Panc1 (cell line): ENCODE measurements around the gene CC2D1B. TPM values are rescaled to one million over a fixed set of nuclear protein-coding genes. Genes with fewer than 3 reads are reported as not detected.

Source experiments
- ATAC-seq: fragments of 200-7000 bp; cut with Tn5 transposase; 2 replicates; pipeline ENCODE4 v1.9.1; 2020; ENCODE audit warnings: mild to moderate bottlenecking, moderate library complexity
- BruUV-seq: library from RNA; stranded (reverse); fragments of 400-500 nt; replicated peaks from 2 replicates; lab custom pipeline; 2021; lab: Mats Ljungman, UMichigan
- CTCF ChIA-PET: fragments of 300-600 bp; sonication (Branson Sonifier 250); formaldehyde crosslinking; loops from one replicate; lab custom pipeline; 2022; ENCODE audit warnings: antibody characterized with exemption; lab: Charles Lee
- POLR2A ChIA-PET: fragments of 300-600 bp; sonication (Branson Sonifier 250); formaldehyde crosslinking; loops from one replicate; lab custom pipeline; 2022; ENCODE audit warnings: antibody characterized with exemption; lab: Charles Lee
- DNase-seq: peaks from one replicate; pipeline ENCODE4 v3.0.0-alpha.2; 2010; ENCODE audit warnings: low read depth, low spot score
- H3K27ac ChIP-seq: 2 replicates; pipeline ENCODE4 v1.5.1; 2011; ENCODE audit warnings: mild to moderate bottlenecking, low read length, inconsistent platforms
- H3K27me3 ChIP-seq: fragments of 200-500 bp; sonication (Bioruptor generic); 2 replicates; pipeline ENCODE4 v1.6.0; 2014; ENCODE audit warnings: low read length, inconsistent platforms; ENCODE audit not compliant: control insufficient read depth, insufficient read depth
- H3K36me3 ChIP-seq: fragments of 200-500 bp; sonication (Bioruptor generic); 2 replicates; pipeline ENCODE4 v1.5.1; 2014; ENCODE audit warnings: inconsistent platforms, mild to moderate bottlenecking, low read length, moderate library complexity; ENCODE audit not compliant: control insufficient read depth, insufficient read depth
- H3K4me1 ChIP-seq: 2 replicates; pipeline ENCODE4 v1.5.1; 2011; ENCODE audit warnings: inconsistent platforms, mild to moderate bottlenecking, low read length, moderate library complexity; ENCODE audit not compliant: control insufficient read depth, insufficient read depth
- H3K4me3 ChIP-seq, 2 experiments: 2 replicates each; pipeline ENCODE4 v1.5.1; 2011 to 2012; ENCODE audit warnings: low read depth in 2 of 2, low read length in 2 of 2, mild to moderate bottlenecking in 2 of 2, inconsistent platforms in 1 of 2, moderate library complexity in 1 of 2
- H3K9me3 ChIP-seq: fragments of 200-500 bp; sonication (Bioruptor generic); 2 replicates; pipeline ENCODE4 v1.5.1; 2014; ENCODE audit warnings: low read depth, mild to moderate bottlenecking, inconsistent platforms, low read length, moderate library complexity; ENCODE audit not compliant: control insufficient read depth, insufficient read depth
- POLR2AphosphoS5 ChIP-seq: IDR thresholded peaks from 2 replicates; pipeline ENCODE4 v1.6.1; 2012; ENCODE audit warnings: mild to moderate bottlenecking, low read depth, low read length, moderate library complexity
- SIN3A ChIP-seq: IDR thresholded peaks from 2 replicates; pipeline ENCODE4 v1.6.1; 2012; ENCODE audit warnings: low read depth, mild to moderate bottlenecking, low read length, moderate library complexity, borderline replicate concordance; ENCODE audit not compliant: insufficient read depth
- TCF7L2 ChIP-seq: IDR thresholded peaks from 2 replicates; pipeline ENCODE4 v1.6.1; 2011; ENCODE audit warnings: mild to moderate bottlenecking, low read depth, low read length, inconsistent platforms
- in situ Hi-C: cut with HindIII; loops from 2 replicates; pipeline ENCODE4 v1.10.0; 2016; ENCODE audit warnings: low sequenced_read_pairs, low pct_unique_long_range_greater_than_20kb
- intact Hi-C: fragments of 100-400 bp; cut with micrococcal nuclease; formaldehyde crosslinking; loops from one replicate; pipeline ENCODE4 v1.10.0; 2022; ENCODE audit not compliant: unreplicated experiment
- total RNA-seq: library from RNA; stranded (reverse); gene quantifications from one replicate; pipeline ENCODE4 v1.2.1, GENCODE V29; 2021; ENCODE audit not compliant: unreplicated experiment
- TF ChIP-seq, protein P1 (sequence below): fragments of 450-650 bp; IDR thresholded peaks from 2 replicates; pipeline ENCODE4 v1.5.1; 2017; ENCODE audit warnings: mild to moderate bottlenecking
- TF ChIP-seq, protein P2 (sequence below), 2 experiments: IDR thresholded peaks; 2 replicates each; pipeline ENCODE4 v1.6.1; 2011 to 2012; ENCODE audit warnings: low read depth in 2 of 2, control low read depth in 1 of 2, low read length in 1 of 2, mild to moderate bottlenecking in 1 of 2, moderate library complexity in 1 of 2; ENCODE audit not compliant: insufficient read depth in 1 of 2

The CC2D1B gene
- total RNA-seq, 1 experiment from 2014 or later: 52.5 TPM

DNA sequence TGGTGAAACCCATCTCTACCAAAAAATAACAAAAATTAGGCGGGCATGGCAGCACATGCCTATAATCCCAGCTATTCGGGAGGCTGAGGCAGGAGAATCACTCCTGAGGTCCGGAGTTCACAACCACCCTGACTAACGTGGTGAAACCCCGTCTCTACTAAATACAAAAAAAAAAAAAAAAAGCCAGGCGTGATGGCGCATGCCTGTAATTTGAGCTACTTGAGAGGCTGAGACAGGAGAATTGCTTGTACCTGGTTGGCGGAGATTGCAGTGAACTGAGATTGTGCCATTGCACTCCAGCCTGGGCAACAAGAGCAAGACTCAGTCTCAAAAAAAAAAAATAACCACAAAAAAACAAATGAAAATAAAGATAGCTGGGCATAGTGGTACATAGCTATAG is 42.3 kb downstream of the CC2D1B start:
- Histone ChIP-seq H3K27ac (no peak overlapping the region), H3K9me3 (no peaks in the 10 kb centered on the region), H3K4me1 (no peaks in the 10 kb centered on the region), H3K36me3 (no peaks in the 10 kb centered on the region), H3K4me3 (no peak overlapping the region), H3K27me3 (no peaks in the 10 kb centered on the region)
- ChIA-PET POLR2A (interaction anchor here (0.6 kb wide), 1 partner anchor 165 kb away, joined by 7 read pairs; no protein-coding TSS in a partner anchor), CTCF (no interaction called here)
- in situ Hi-C loops: no loop called here
- DNase-seq (no peak), ATAC-seq (no peak)
- no TSS peak for BruUV-seq
- TF ChIP-seq, protein P1, sequence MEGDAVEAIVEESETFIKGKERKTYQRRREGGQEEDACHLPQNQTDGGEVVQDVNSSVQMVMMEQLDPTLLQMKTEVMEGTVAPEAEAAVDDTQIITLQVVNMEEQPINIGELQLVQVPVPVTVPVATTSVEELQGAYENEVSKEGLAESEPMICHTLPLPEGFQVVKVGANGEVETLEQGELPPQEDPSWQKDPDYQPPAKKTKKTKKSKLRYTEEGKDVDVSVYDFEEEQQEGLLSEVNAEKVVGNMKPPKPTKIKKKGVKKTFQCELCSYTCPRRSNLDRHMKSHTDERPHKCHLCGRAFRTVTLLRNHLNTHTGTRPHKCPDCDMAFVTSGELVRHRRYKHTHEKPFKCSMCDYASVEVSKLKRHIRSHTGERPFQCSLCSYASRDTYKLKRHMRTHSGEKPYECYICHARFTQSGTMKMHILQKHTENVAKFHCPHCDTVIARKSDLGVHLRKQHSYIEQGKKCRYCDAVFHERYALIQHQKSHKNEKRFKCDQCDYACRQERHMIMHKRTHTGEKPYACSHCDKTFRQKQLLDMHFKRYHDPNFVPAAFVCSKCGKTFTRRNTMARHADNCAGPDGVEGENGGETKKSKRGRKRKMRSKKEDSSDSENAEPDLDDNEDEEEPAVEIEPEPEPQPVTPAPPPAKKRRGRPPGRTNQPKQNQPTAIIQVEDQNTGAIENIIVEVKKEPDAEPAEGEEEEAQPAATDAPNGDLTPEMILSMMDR: no peak
- no peak for TF ChIP-seq POLR2AphosphoS5
- TF ChIP-seq, protein P2, sequence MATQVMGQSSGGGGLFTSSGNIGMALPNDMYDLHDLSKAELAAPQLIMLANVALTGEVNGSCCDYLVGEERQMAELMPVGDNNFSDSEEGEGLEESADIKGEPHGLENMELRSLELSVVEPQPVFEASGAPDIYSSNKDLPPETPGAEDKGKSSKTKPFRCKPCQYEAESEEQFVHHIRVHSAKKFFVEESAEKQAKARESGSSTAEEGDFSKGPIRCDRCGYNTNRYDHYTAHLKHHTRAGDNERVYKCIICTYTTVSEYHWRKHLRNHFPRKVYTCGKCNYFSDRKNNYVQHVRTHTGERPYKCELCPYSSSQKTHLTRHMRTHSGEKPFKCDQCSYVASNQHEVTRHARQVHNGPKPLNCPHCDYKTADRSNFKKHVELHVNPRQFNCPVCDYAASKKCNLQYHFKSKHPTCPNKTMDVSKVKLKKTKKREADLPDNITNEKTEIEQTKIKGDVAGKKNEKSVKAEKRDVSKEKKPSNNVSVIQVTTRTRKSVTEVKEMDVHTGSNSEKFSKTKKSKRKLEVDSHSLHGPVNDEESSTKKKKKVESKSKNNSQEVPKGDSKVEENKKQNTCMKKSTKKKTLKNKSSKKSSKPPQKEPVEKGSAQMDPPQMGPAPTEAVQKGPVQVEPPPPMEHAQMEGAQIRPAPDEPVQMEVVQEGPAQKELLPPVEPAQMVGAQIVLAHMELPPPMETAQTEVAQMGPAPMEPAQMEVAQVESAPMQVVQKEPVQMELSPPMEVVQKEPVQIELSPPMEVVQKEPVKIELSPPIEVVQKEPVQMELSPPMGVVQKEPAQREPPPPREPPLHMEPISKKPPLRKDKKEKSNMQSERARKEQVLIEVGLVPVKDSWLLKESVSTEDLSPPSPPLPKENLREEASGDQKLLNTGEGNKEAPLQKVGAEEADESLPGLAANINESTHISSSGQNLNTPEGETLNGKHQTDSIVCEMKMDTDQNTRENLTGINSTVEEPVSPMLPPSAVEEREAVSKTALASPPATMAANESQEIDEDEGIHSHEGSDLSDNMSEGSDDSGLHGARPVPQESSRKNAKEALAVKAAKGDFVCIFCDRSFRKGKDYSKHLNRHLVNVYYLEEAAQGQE (IDR thresholded peaks at IDR 0.05; ENCODE audit: insufficient read depth in 1 of 2, low read depth in 2 of 2, low read length in 1 of 2): no peak
- no peak for TF ChIP-seq SIN3A
- TF ChIP-seq TCF7L2: no peak
- intact Hi-C loops: no loop called here

DNA sequence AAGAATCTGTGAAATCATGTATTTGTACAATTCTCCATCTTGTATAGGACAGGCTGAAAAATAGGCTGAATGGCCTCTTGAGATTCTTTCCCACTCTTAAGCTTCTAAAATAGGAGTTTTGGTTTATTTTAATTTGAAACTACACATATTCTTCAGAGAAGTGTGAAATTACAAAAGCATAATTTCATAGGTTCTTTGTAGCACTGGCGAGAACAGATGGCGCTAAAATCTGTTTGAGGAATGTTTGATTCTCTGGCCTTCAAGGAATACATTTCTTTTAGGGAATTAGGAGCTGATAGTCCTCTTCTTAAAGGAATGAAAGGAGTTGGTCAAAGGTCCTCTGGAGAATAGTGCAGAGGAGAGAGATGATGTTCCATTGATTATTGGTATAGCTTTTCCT is 44.9 kb downstream of the CC2D1B start:
- ATAC-seq (no peak), DNase-seq (no peak)
- TF ChIP-seq TCF7L2 (no peak), POLR2AphosphoS5 (no peak), SIN3A (no peak)
- TF ChIP-seq, protein P1: no peak
- TF ChIP-seq, protein P2 (IDR thresholded peaks at IDR 0.05; ENCODE audit: insufficient read depth in 1 of 2, low read depth in 2 of 2, low read length in 1 of 2): no peak
- ChIA-PET POLR2A (no interaction called here), CTCF (no interaction called here)
- H3K4me1 ChIP-seq: no peaks in the 10 kb centered on the region
- in situ Hi-C loops: no loop called here
- no peak overlapping the region for H3K4me3 ChIP-seq
- intact Hi-C loops: no loop called here
- no peaks in the 10 kb centered on the region for H3K27me3 ChIP-seq
- no peaks in the 10 kb centered on the region for H3K9me3 ChIP-seq
- no peaks in the 10 kb centered on the region for H3K36me3 ChIP-seq
- no peak overlapping the region for H3K27ac ChIP-seq
- BruUV-seq: no TSS peak
